Measurements from ENCODE around the gene GLCCI1.

GLCCI1 gene

GRCh38 chr7:7964250-7964649, 4.3 kb upstream of the GLCCI1 start:
- no peak for ATAC-seq

GRCh38 chr7:7964691-7965090, 3.9 kb upstream of the GLCCI1 start:
- no peak for ATAC-seq

- ATAC-seq = no peak
Observed at GRCh38 chr7:7965301-7965700, 3.3 kb upstream of the GLCCI1 start.

DNA sequence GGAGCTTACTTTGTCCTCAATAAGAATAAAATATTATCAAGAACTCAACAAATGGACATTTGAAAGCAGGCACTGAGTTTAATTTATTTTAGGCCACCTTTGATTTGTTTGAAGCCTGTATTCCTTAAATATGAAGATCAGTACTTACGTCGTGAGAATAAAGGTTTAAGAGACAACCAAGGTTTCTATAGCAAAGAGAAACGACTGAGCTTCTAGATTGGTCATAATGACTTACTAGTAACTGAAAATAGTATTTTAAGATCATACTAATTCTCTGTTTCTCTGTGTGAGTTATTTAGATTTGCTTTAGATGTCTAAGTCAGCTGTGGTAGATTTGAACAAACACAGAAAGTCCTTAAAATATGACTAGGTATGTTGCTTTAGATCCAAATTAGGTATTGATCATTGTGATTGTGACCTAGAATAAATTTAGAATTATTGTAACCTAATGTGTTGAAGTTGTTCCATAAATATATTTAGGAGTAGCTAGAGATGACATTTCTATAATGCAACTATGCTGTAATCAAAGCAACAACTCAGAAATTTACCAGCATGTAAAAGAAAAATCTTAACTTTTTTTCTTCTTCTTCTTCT, 2.4 kb upstream of the GLCCI1 start:
- no peak for ATAC-seq

DNA sequence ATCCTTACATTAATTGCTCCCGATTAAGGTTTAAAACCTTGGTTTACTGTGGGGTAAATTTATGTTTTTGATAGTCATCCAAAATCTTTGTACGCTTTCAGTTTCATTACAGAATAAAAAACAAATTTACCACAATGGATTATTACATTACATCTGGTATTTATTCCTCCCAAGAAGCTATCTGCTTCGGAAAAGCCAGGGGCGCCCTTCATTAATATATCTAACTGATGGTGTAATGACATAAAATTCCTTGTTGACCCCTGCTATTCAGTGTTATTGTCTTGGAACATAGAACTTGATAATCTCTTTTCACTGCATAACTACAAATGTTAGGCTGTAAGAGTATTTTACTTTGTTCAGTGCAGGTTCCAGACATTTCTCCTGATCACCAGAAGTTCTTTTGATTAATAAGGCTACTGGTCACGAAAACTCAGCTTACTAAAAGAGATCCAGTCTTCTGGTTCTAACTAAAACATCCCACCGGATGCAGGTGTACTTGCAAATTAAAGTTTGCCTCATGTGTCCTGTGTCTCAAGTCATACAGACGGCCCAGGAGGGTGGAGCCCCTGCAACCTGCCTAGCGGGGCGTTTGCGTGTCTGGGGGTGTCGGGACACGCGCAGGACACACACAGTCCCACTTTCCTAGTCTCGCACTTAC, 581 bp upstream of the GLCCI1 start:
- ATAC-seq = no peak

DNA sequence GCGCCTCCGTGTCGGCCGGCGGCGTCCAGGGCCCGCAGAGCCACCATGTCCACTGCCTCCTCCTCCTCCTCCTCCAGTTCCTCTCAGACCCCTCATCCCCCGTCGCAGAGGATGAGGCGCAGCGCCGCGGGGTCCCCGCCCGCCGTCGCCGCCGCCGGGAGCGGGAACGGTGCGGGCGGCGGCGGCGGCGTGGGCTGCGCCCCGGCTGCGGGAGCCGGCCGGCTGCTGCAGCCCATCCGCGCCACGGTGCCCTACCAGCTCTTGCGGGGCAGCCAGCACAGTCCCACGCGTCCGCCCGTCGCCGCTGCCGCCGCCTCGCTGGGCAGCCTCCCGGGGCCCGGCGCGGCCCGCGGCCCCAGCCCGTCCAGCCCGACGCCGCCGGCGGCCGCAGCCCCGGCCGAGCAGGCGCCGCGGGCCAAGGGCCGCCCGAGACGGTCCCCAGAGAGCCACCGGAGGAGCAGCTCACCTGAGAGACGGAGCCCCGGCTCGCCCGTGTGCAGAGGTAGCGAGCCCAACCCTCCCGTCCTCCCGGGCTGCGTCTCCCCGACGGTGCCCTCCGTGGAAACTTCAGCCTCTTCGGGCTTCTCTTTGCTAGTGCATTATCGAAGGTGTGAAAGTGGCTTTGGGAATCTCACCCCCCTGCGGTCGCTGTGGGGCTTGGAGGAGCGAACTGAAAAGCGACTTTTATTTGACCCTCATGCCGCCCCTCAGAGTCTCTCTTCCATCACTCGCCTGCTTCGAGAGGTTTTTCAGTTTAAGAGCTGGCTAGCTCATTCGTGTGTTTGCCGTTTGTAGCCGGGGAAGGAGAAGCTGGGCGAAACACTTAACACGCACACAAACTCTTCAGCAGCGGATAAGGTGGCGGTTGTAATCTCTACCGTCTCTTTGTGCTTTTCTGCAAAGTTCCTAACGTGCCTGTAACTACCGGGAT, 975 bp downstream of the GLCCI1 start:
- ATAC-seq = peak in 1 of 2 donors; percentile 2

DNA sequence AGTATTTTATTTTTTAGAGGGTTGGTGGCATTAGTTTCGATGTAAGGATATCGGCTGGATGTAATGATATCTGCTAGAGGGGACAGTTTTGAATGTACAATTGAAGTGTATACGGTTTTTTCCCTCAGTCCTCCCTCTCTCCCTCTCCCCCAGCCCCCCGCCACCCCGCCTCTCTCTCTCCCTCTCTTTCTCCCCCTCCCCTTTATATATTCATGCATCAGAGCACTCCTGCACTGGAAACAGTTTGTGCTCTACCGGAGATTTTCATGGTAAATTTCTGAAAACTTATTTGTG, 1.6 kb downstream of the GLCCI1 start:
- ATAC-seq = no peak

DNA sequence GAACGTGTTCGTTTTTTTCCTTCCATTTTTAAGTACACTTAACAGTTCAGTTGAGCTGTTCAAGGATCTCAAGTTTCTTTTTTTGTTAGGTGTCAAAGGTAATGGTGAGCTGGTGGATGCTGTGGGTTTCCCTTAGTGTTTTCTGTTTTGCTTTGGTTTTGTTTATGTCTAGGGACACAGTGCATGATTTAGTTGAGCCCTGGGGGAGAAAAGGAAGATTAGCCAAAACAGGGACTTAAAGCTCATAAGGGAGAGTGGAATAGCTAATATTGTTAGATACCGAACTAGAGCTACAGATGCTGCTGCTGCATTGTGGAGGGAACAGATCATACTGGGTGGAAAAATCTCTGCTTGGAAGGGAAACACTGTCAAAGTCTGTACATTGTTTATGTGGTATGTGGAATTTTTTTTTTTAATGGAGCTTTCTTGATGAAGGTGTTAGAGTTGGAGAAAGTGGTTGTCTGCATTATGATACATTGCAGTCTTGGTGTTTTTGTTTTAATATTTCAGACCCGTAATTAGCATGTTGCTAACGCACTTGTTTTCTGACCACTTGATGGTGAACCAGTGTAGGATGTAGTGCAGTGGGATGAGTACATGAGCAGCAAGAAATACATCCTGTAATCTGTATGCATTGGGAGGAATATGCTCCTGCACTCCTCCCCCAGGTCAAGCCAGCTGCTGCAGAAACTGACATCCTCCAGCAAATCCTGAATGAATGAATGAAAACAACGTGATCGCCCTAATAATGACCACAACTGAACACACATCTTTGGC, 2.1 kb downstream of the GLCCI1 start:
- ATAC-seq = no peak

DNA sequence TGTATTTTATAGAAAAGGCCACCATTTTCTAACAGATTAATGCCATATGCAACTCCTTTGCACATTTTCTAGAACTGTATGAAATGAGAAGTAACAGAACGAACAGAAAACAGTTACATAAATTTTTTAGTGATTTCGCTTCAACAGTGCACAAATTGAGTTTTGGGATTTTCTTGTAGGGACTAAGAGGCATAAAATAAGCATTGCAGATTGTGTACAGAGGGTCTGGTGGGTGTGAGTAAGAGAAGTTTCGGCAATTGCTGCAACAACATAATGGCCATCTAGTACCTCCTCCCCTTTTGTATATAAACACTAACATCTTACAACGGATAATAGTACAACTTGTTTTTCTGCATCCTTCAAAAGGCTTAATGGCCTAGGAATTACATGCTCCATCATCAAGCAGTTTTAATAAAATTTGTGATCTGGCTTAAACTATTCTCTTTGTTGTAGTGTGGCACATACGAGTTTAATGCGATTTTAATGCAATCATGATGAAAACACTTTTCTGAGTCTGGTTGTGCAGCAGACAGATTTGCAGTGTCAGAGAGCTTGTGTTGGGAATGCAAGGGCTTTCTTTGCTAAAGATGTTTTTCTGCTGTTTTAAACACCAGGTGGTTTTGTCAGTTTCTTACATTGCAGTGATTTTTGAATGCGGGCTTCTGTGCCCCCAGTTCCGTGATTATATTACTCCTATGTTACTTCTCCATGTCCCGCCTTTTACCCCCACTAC, 2.9 kb downstream of the GLCCI1 start:
- ATAC-seq = no peak

GRCh38 chr7:7972128-7972527, 3.5 kb downstream of the GLCCI1 start:
- ATAC-seq = no peak

- no peak for ATAC-seq
Observed at GRCh38 chr7:7972922-7973594, 4.5 kb downstream of the GLCCI1 start.

- ATAC-seq = peak; percentile 35 to 44
Observed at GRCh38 chr7:7976677-7977076, 8.1 kb downstream of the GLCCI1 start.

DNA sequence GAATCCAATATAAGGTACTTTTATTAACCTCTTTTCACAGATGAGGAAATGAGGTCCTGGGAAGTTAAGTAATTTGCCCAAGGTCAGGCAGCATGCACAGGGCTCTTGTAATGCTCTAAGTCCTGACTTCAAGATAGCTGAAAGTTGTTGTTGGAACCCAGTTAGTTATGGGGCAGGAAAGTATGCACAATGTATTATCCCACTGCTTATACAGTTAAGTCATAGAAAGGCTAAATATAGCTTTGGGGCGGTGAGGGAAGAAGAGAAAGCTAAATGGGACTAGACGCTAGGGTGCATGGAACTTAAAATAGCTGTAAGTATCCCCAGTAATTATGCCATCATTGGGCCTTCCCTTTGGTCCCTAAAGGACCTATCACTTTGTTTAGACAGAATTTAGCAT, 9.2 kb downstream of the GLCCI1 start:
- no peak for ATAC-seq

DNA sequence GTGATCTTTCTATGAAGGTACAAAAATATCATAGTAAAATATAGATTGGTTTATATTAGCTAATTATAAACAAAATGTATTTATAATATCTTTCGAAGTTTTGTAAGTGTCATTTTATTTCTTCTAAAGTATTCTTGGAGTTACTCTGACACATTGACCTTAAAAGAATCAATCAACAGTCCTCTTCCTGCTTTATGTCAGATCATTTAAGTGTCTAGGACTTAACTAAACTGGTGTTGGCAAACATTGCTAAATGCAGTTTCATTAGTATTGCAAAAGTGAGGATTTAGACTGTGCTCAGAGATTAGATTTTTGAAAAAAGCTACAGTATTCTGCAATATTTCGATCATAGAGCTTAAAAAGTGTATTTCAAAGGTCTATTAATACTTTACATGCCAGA, 10.3 kb downstream of the GLCCI1 start:
- no peak for ATAC-seq

DNA sequence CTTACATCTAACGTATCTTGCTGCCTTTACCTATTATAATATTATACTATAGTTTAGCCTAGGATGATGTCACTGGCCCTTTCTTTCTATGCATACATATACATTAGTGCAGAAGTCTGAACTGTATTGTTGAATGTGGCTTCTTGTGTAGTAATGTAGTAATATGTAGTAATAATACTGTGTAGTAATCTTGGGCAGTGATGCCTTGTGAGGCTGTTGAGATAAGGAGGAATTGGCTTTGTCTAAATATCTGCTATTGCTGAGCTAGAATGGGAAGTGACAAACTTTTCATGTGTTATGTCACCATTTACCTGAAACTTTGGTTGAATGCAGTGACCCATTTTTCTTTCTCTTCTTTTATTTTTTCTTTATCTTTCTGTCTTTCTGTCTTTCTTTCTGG, 11.0 kb downstream of the GLCCI1 start:
- ATAC-seq = peak; percentile 37 to 59

- no peak for ATAC-seq
Observed at GRCh38 chr7:7980134-7980533, 11.5 kb downstream of the GLCCI1 start.

- ATAC-seq = no peak
Observed at GRCh38 chr7:7982904-7983303, 14.3 kb downstream of the GLCCI1 start.

- ATAC-seq = no peak
Observed at GRCh38 chr7:7984424-7984823, 15.8 kb downstream of the GLCCI1 start.

GRCh38 chr7:7988706-7989105, 20.1 kb downstream of the GLCCI1 start:
- no peak for ATAC-seq

- ATAC-seq = no peak
Observed at GRCh38 chr7:7989133-7989532, 20.5 kb downstream of the GLCCI1 start.

- peak; percentile 53 to 63 for ATAC-seq
Observed at GRCh38 chr7:7989616-7990440, 21.2 kb downstream of the GLCCI1 start.

Measured in activated CD4-positive, CD25-positive, alpha-beta regulatory T cell treated with anti-CD3 and anti-CD28 coated beads, Interleukin-2, amount 50 U/mL, for 24 hours (primary cell).